HL-60 (cell line): ENCODE data around the gene UGT3A2.

Experiments used
- DNase-seq, 2 experiments: peaks; one replicate each; pipeline ENCODE4 v3.0.0-alpha.2; 2010 to 2020; ENCODE audit warnings: low read depth in 1 of 2, low spot score in 1 of 2
- H3K27ac ChIP-seq: fragments of 250-450 bp; sonication (Bioruptor Pico); replicated peaks from 2 replicates; pipeline ENCODE4 v1.5.1; 2020; ENCODE audit warnings: mild to moderate bottlenecking, moderate library complexity
- H3K27me3 ChIP-seq: fragments of 250-450 bp; sonication (Bioruptor Pico); 2 replicates; pipeline ENCODE4 v1.5.1; 2021; ENCODE audit warnings: mild to moderate bottlenecking, moderate library complexity; ENCODE audit not compliant: insufficient read depth, poor library complexity, severe bottlenecking
- H3K4me3 ChIP-seq: replicated peaks from 2 replicates; pipeline ENCODE4 v1.5.1; 2011; ENCODE audit warnings: mild to moderate bottlenecking, control low read depth, low read length; ENCODE audit not compliant: insufficient read depth
- CTCF ChIP-seq: IDR thresholded peaks from one replicate; pipeline ENCODE4 v1.5.1; 2011; ENCODE audit warnings: low read length, control low read depth, inconsistent platforms; ENCODE audit not compliant: insufficient read depth
- GABPA ChIP-seq: IDR thresholded peaks from 2 replicates; pipeline ENCODE4 v1.6.1; 2012; ENCODE audit warnings: low read depth
- POLR2AphosphoS5 ChIP-seq: IDR thresholded peaks from 2 replicates; pipeline ENCODE4 v1.6.1; 2012; ENCODE audit warnings: low read depth
- REST ChIP-seq: IDR thresholded peaks from 2 replicates; pipeline ENCODE4 v1.6.1; 2012; ENCODE audit warnings: low read depth; ENCODE audit not compliant: insufficient replicate concordance
- SPI1 ChIP-seq: IDR thresholded peaks from 2 replicates; pipeline ENCODE4 v1.6.1; 2012; ENCODE audit warnings: low read depth, mild to moderate bottlenecking, borderline replicate concordance

The UGT3A2 gene

GRCh38 chr5:36052538-36052937, 14.1 kb downstream of the UGT3A2 start:
- no peak for TF ChIP-seq GABPA
- TF ChIP-seq REST, result no peak
- TF ChIP-seq CTCF, result no peak
- TF ChIP-seq POLR2AphosphoS5, result no peak
- no peak for TF ChIP-seq SPI1
- H3K27ac ChIP-seq, result no peak overlapping the region
- H3K27me3 ChIP-seq, result no peaks in the 10 kb centered on the region
- no peak overlapping the region for H3K4me3 ChIP-seq
- DNase-seq, result no peak

- TF ChIP-seq POLR2AphosphoS5, result no peak
- TF ChIP-seq SPI1, result no peak
- no peak for TF ChIP-seq GABPA
- TF ChIP-seq REST, result no peak
- no peak for TF ChIP-seq CTCF
- no peak for DNase-seq
- no peak overlapping the region for H3K4me3 ChIP-seq
- no peak overlapping the region for H3K27ac ChIP-seq
- H3K27me3 ChIP-seq, result no peaks in the 10 kb centered on the region
Measured at GRCh38 chr5:36049949-36050348, 16.7 kb downstream of the UGT3A2 start.

- Histone ChIP-seq H3K4me3 (no peak overlapping the region), H3K27me3 (no peaks in the 10 kb centered on the region), H3K27ac (no peak overlapping the region)
- DNase-seq, result no peak
- TF ChIP-seq GABPA (no peak), CTCF (no peak), REST (no peak), POLR2AphosphoS5 (no peak), SPI1 (no peak)
Measured at GRCh38 chr5:36047384-36048160, 19.1 kb downstream of the UGT3A2 start.
